ENCODE data around the gene TMEM82. TPM values are rescaled to one million over a fixed set of nuclear protein-coding genes. Genes with fewer than 3 reads are reported as not detected.

Gene TMEM82
- polyA plus RNA-seq, 4 donors, result 2.0 to 5.1 (median 3.2) TPM; not detected in 1

GRCh38 chr1:15755021-15755645 lies 12.8 kb downstream of the TMEM82 start:
- DNase-seq (ENCODE audit: low read depth in 4 of 4, low spot score in 3 of 4), result no peak

- no peak for DNase-seq (ENCODE audit: low read depth in 4 of 4, low spot score in 3 of 4)
Measured at GRCh38 chr1:15755646-15756040, 13.3 kb downstream of the TMEM82 start.

- no peak for DNase-seq (ENCODE audit: low read depth in 4 of 4, low spot score in 3 of 4)
Measured at GRCh38 chr1:15756143-15757015, 14.1 kb downstream of the TMEM82 start.

GRCh38 chr1:15757016-15757543 lies 14.8 kb downstream of the TMEM82 start:
- no peak for DNase-seq (ENCODE audit: low read depth in 4 of 4, low spot score in 3 of 4)

GRCh38 chr1:15757575-15758342 lies 15.5 kb downstream of the TMEM82 start:
- DNase-seq (ENCODE audit: low read depth in 4 of 4, low spot score in 3 of 4), result peak in 1 of 4 donors; percentile 45

GRCh38 chr1:15758343-15758931 lies 16.1 kb downstream of the TMEM82 start, which contains the start of gene FBLIM1:
Gene FBLIM1 (plus strand): TSS chr1:15758795. CDS start chr1:15764984, 6,189 bp downstream.
- DNase-seq (ENCODE audit: low read depth in 4 of 4, low spot score in 3 of 4), result no peak

- DNase-seq (ENCODE audit: low read depth in 4 of 4, low spot score in 3 of 4), result no peak
Measured at GRCh38 chr1:15758953-15759661, 16.8 kb downstream of the TMEM82 start.

GRCh38 chr1:15760520-15761211 lies 18.4 kb downstream of the TMEM82 start:
- DNase-seq (ENCODE audit: low read depth in 4 of 4, low spot score in 3 of 4), result peak in 2 of 4 donors; percentile 52 to 59

GRCh38 chr1:15761366-15762128 lies 19.2 kb downstream of the TMEM82 start:
- no peak for DNase-seq (ENCODE audit: low read depth in 4 of 4, low spot score in 3 of 4)

GRCh38 chr1:15762546-15762945 lies 20.2 kb downstream of the TMEM82 start:
- DNase-seq (ENCODE audit: low read depth in 4 of 4, low spot score in 3 of 4), result no peak

- DNase-seq (ENCODE audit: low read depth in 4 of 4, low spot score in 3 of 4), result no peak
Measured at GRCh38 chr1:15764269-15764764, 22.0 kb downstream of the TMEM82 start.

- DNase-seq (ENCODE audit: low read depth in 4 of 4, low spot score in 3 of 4), result no peak
Measured at GRCh38 chr1:15764890-15765289, 22.6 kb downstream of the TMEM82 start.

GRCh38 chr1:15765495-15766194 lies 23.3 kb downstream of the TMEM82 start:
- DNase-seq (ENCODE audit: low read depth in 4 of 4, low spot score in 3 of 4), result no peak

GRCh38 chr1:15767941-15768340 lies 25.6 kb downstream of the TMEM82 start:
- no peak for DNase-seq (ENCODE audit: low read depth in 4 of 4, low spot score in 3 of 4)

- no peak for DNase-seq (ENCODE audit: low read depth in 4 of 4, low spot score in 3 of 4)
Measured at GRCh38 chr1:15768388-15768787, 26.1 kb downstream of the TMEM82 start.

- no peak for DNase-seq (ENCODE audit: low read depth in 4 of 4, low spot score in 3 of 4)
Measured at GRCh38 chr1:15770313-15770962, 28.1 kb downstream of the TMEM82 start.

- no peak for DNase-seq (ENCODE audit: low read depth in 4 of 4, low spot score in 3 of 4)
Measured at GRCh38 chr1:15771836-15772515, 29.7 kb downstream of the TMEM82 start.
